Stimulated activated CD8-positive, alpha-beta memory T cell treated with anti-CD3 and anti-CD28 coated beads, Interleukin-15, amount 100 ng/mL, for 48 hours (primary cell): ENCODE results near the gene MB.
A peak's percentile ranks its signal among the peaks of the same experiment; 100 is the strongest.
"Not testable (repeated sequence)": the region's sequence is repeated elsewhere in the genome, so short reads cannot be mapped to it uniquely, and the experiment has no call there.

Experiments used
- DNase-seq, 2 donors: peaks; one replicate each; pipeline ENCODE4 v3.0.0-alpha.2; 2020; ENCODE audit warnings: low read depth in 2 of 2

MB gene

GRCh38 chr22:35638001-35638400 lies 20.9 kb upstream of the MB start:
- no peak for DNase-seq

- no peak for DNase-seq
Observed at GRCh38 chr22:35637254-35637653, 20.1 kb upstream of the MB start.

- no peak for DNase-seq
Observed at GRCh38 chr22:35634943-35635540, 17.9 kb upstream of the MB start.

GRCh38 chr22:35634015-35634414 lies 16.9 kb upstream of the MB start:
- DNase-seq = no peak

- DNase-seq = no peak
Observed at GRCh38 chr22:35633520-35633919, 16.4 kb upstream of the MB start.

- no peak for DNase-seq
Observed at GRCh38 chr22:35632935-35633334, 15.8 kb upstream of the MB start.

GRCh38 chr22:35631597-35631996 lies 14.5 kb upstream of the MB start:
- no peak for DNase-seq

GRCh38 chr22:35630891-35631290 lies 13.8 kb upstream of the MB start:
- DNase-seq = no peak

- no peak for DNase-seq
Observed at GRCh38 chr22:35630387-35630793, 13.3 kb upstream of the MB start.

GRCh38 chr22:35629406-35630216 lies 12.5 kb upstream of the MB start:
- DNase-seq = peak; percentile 58 to 76

- DNase-seq = no peak
Observed at GRCh38 chr22:35628732-35629131, 11.6 kb upstream of the MB start.

- peak in 1 of 2 donors; percentile 41 for DNase-seq
Observed at GRCh38 chr22:35627267-35628041, 10.3 kb upstream of the MB start.

- DNase-seq = no peak
Observed at GRCh38 chr22:35625763-35626432, 8.8 kb upstream of the MB start.

GRCh38 chr22:35624547-35624946 lies 7.4 kb upstream of the MB start:
- DNase-seq = no peak

GRCh38 chr22:35623885-35624284 lies 6.8 kb upstream of the MB start:
- DNase-seq = not testable (repeated sequence)

GRCh38 chr22:35622191-35622913 lies 5.2 kb upstream of the MB start:
- DNase-seq = no peak

GRCh38 chr22:35621451-35621850 lies 4.3 kb upstream of the MB start:
- DNase-seq = no peak

GRCh38 chr22:35620624-35621251 lies 3.6 kb upstream of the MB start:
- DNase-seq = no peak

GRCh38 chr22:35619336-35620094 lies 2.4 kb upstream of the MB start:
- no peak for DNase-seq
